GM12892 (cell line): Measurements from ENCODE around the gene LMO4.

Source experiments
- POLR2A ChIP-seq: IDR thresholded peaks from 2 replicates; pipeline ENCODE4 v1.6.1; 2011; ENCODE audit warnings: low read depth, low read length, control low read depth
- POLR2AphosphoS5 ChIP-seq: IDR thresholded peaks from 2 replicates; pipeline ENCODE4 v1.6.1; 2011; ENCODE audit warnings: low read depth, low read length, control low read depth

GRCh38 chr1:87338566-87338965, 9.9 kb downstream of the LMO4 start:
- TF ChIP-seq POLR2A (no peak), POLR2AphosphoS5 (no peak)
